Stimulated activated CD4-positive, alpha-beta T cell treated with anti-CD3 and anti-CD28 coated beads, Interleukin-2, amount 100 ng/mL, for 48 hours (primary cell): ENCODE results near the gene RPRD1B.

Source experiments
- DNase-seq, 2 donors: peaks; one replicate each; pipeline ENCODE4 v3.0.0-alpha.2; 2020

Gene RPRD1B

GRCh38 chr20:38138086-38138778, 104.7 kb downstream of the RPRD1B start:
- no peak for DNase-seq

GRCh38 chr20:38139156-38139912, 105.8 kb downstream of the RPRD1B start:
- no peak for DNase-seq

DNA sequence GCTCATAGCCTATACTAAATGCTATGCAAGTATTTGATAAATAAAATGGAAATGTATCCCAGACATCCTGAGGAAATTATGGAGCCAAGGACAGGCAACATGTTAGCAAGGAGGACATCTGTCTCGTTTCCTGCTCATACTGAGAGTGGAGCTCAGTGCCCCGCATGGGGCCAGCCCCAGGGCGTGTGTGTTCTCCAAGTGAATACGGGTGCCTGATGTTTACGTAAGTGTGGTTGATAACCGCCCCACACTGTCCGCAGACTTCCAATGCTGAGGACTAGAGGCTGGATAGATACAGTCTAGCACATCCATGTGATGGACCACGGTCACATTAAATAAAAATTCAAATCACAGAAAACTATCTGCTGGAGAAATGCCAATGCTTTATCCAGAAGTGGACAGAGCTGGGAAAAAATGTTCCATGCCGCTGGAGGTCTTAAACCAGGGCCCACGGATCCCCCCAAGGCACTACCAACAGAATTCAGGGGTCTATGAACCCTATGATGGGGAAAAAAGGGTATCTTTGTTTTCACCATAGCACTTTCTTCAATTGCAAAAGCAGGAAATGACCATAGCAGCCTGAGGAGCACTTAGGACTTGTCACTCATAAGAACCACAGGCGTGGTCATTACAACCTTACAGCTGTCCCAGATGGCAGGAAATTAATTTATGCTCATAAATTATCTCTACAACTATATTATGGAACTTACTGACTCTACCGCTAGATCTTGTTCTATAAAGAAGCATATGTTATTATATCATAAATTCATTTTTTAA, 106.6 kb downstream of the RPRD1B start:
- DNase-seq = no peak

DNA sequence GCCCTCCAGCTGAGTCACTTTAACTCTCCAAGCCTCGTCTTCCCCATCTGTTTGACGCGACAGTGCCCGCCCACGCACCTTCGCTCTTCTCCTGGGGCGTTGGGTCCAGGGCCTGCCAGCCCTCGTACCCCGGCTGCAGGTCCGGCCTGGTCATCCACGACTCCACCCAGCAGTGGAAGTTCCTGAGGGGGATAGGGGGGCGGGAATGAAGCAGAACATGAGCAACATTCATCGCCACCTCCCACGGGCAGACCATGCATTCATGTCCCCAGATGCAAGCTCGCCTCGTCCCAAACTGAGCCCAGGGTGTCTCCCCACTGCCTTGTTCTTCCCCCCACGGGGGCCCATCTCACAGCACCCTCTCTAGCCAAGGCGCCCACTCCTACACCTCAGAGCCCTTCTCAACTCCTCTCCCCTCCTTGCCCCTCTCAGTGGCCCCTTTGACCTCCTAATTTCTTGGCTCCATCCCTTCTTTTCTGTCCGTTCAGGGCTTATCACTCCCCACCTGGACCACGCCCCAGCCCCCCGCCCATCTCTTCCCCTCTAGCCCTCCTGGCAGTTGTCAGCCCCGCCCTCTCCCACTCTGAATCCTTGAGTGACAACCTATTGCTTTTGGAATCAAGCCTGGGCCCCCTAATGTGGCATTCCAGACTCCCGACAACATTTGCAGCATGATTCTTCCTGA, 107.8 kb downstream of the RPRD1B start:
- DNase-seq = no peak
